GM18873 (cell line): Measurements from ENCODE around the gene ABCC11.

Experiments
- ATAC-seq: cut with Tn5 transposase; IDR thresholded peaks from one replicate; pipeline ENCODE4 v1.9.1; 2021; ENCODE audit warnings: mild to moderate bottlenecking, moderate library complexity, moderate number of reproducible peaks; ENCODE audit not compliant: unreplicated experiment, low FRiP score

The ABCC11 gene

GRCh38 chr16:48247311-48247710, at the start of gene ABCC11:
TSS of gene ABCC11 (minus strand) at chr16:48247539. CDS start at chr16:48231921, 15,618 bp downstream.
- ATAC-seq: no peak

- no peak for ATAC-seq
Measured at GRCh38 chr16:48295488-48296281, 48.3 kb upstream of the ABCC11 start.

DNA sequence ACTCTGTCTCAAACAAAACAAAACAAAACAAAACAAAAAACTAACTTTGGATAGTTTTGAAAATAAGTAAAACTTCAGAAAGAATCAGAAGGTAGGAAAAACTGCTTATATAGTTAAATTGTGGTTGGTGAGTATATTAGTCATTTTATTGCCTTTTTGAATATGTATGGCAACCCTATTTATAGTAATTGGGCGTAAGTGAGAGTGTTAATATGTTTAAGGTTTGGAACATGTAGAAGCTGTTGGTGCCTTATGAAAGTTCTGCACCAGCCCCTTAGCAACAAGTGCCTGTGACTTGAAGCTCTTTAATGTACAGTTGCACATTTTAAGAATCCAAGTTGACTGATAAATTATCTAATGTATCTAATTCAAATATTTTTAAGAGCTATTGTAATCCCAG, 47.4 kb upstream of the ABCC11 start:
- ATAC-seq: no peak

DNA sequence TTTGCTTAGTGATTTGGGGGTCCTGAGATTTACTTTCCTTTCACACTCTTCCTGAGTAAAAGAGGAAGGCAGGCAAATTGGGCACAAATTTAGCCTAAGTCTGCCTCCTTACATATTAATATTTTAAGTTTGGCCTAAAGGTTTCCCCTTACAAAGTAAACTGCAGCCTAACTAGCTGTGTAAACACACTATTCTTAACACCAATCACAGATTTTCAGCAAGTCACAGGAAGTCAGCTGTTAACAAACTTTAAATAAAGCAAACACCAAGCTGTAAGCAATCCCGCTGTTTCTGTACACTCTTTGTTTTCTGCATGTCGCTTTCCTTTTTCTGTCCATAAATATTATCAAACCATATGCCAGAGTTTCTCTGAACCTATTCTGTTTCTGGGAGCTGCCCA, 45.1 kb upstream of the ABCC11 start:
- no peak for ATAC-seq

- no peak for ATAC-seq
Measured at GRCh38 chr16:48291754-48292153, 44.4 kb upstream of the ABCC11 start.

GRCh38 chr16:48291303-48291702, 44.0 kb upstream of the ABCC11 start:
- ATAC-seq: no peak

DNA sequence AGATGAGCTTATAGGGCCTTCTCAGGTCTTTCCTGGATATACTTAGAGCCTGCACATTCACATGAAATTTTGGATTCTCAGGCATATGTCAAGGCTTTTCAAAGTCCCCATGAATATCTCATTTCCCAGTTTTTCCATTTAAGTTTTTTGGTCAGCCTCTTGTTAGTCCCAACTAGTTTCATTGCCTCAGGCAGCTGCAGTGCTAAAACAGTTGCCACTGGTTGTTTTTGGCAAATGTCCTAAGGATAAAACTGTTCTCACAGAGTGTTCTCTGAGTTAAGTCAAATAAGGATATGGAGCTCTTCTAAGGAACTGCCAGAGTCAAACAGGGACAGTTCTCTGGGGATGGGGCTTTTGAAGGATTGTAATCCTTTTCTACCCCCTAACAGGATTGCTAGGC, 39.9 kb upstream of the ABCC11 start:
- ATAC-seq: no peak

DNA sequence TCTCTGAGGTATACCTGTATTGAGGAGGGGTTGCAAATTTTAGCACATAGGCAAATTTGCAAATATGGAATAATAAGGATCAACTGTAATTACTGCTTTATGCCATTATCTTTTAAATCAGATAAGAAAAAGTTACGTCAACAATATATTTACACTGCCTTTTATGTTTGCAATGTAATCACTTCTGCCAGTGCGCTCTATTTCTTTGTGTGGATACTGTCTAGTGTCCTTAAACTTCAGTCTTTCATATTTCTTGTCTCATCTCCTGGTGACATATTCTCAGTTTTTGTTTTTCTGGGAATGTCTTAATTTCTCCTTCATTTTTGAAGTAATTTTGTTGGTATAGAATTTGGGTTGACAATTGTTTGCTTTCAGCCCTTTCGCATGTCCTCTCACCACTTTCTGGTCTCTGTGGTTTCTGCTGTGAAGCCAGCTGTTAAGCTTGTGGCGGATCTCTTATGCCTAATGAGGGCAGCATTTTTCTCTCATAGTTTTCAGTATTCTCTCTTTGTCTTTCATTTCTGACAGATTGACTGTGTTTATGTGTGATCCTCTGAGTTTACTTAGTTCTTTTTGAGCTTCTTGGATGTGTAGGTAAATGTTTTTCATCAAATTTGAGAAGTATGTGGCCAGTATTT, 37.6 kb upstream of the ABCC11 start:
- no peak for ATAC-seq

- no peak for ATAC-seq
Measured at GRCh38 chr16:48282636-48283263, 35.4 kb upstream of the ABCC11 start.

DNA sequence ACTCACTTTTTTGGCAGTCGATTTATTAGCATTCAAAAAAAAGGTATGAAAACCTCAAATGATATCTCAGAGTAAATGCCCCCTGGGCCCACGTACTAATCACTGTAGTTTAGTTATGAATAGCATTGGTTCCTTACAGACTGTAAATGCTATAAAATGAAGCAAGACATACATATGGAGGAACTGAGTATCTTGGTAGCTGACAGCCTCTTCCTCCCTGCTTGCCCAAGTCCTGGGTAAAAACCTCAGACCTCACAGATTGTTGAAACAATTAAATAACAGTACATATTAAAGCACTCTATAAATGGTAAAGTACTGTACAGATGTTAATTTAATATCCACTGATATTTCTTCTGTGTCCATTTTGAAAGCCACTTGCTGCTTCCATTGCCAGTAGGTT, 33.2 kb upstream of the ABCC11 start:
- ATAC-seq: no peak

- no peak for ATAC-seq
Measured at GRCh38 chr16:48279199-48279598, 31.9 kb upstream of the ABCC11 start.

- no peak for ATAC-seq
Measured at GRCh38 chr16:48277158-48277557, 29.8 kb upstream of the ABCC11 start.

DNA sequence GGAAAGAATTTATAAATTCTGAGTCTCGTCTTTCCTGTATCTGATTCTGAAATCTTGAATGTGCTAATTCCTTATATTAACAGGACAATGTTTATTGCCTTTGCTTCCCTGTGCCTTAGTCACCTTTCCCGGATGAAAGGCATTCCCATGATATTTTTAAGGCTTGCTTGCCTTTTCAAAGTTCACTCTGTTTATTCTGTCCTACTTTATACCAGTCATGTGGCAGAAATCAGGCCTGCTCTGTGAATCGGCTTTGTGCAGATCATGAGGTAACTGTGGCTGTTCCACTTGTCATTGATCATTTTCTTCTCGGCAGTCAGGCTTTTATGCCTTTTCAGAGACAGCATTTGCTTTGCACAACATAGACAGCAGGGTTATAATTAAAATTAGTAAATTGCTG, 28.8 kb upstream of the ABCC11 start:
- ATAC-seq: no peak

- no peak for ATAC-seq
Measured at GRCh38 chr16:48274476-48274875, 27.1 kb upstream of the ABCC11 start.

DNA sequence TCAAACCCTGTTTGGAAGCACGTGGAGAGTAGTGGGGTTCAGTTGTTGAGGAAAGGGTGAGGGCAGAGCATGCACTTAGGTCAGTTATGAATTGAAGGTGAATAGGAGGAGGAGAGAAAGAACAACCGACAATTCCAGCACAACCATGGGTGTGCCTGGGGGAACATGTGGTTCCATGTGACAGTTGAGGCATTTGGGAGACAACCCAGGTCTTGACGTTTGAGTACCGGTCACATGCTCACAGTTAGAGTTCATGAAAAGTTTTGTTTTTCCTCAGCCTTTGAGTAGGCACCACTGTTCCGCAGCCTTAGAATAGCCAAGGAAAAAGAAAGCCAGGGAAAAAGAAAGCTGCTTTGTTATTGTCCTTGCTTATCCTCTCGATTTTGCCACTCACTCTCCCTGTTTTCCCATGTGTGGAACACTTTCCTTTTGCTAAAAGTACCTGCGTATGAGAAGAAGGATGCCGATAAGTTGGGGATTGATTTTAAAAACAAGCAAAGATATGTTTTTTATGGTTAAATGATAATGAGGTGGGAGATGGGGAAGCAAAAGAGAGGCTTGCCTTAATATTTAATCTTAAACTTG, 25.6 kb upstream of the ABCC11 start:
- ATAC-seq: no peak

- no peak for ATAC-seq
Measured at GRCh38 chr16:48271728-48272127, 24.4 kb upstream of the ABCC11 start.

DNA sequence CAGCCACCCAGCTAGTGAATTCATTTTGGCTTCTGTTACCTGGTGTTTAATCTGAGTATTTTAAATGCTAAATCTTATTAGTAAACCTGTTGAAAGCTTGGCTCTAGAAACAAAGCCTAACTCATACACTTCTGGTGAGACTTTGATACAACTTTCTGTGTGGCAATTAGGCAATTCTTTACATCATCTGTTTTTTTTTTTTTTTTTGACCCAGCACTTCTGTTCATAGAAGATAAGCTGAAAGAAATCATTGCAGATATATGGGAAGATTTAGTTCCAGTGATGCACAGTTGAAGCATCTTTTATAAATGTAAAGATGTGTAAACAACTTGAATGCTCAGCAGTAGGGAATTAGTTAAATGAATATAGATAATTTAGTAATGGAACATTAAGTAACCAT, 21.7 kb upstream of the ABCC11 start:
- ATAC-seq: no peak

- no peak for ATAC-seq
Measured at GRCh38 chr16:48262631-48263030, 15.3 kb upstream of the ABCC11 start.

GRCh38 chr16:48261569-48261968, 14.2 kb upstream of the ABCC11 start:
- no peak for ATAC-seq

DNA sequence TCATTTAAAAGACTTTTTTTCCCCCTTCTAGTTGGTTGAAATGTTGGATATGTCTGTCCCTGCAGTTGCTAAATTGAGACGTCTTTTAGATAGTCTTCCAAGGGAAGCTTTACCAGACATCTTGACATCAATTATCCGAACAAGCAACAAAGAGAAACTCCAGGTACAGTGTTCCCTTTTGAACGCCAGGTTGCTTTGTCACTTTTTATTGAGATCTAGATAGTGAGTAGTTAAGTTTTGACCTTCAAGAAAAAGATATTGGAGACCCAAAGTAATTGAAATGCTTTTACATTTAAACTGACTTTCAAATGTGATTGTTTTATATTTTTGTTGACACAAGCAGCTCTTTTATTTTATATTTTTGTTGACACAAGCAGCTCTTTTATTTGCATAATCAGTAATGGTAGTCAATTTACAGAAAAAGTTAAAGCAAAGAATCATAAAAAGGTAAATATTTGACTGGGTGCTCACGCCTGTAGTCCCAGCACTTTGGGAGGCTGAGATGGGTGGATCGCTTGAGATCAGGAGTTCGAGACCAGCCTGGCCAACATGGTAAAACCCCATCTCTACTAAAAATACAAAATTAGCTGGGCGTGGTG, 9.3 kb upstream of the ABCC11 start:
- no peak for ATAC-seq

- ATAC-seq: no peak
Measured at GRCh38 chr16:48252013-48252412, 4.7 kb upstream of the ABCC11 start.
